Type B pancreatic cell (in vitro differentiated cells): ENCODE results near the gene AACS. TPM values are rescaled to one million over a fixed set of nuclear protein-coding genes. Genes with fewer than 3 reads are reported as not detected.
A peak's percentile ranks its signal among the peaks of the same experiment; 100 is the strongest.
"Not testable (repeated sequence)": the region's sequence is repeated elsewhere in the genome, so short reads cannot be mapped to it uniquely, and the experiment has no call there.

Experiments
- DNase-seq: peaks from one replicate; pipeline ENCODE4 v3.0.0; 2021; ENCODE audit warnings: mixed read lengths; ENCODE audit not compliant: unreplicated experiment; ENCODE audit errors: extremely low spot score
- H3K27ac Mint-ChIP-seq: 2 replicates; pipeline ENCODE4 v1.8.0; 2021; ENCODE audit warnings: mild to moderate bottlenecking, mixed read lengths
- H3K27me3 Mint-ChIP-seq: 2 replicates; pipeline ENCODE4 v1.8.0; 2021; ENCODE audit warnings: mixed read lengths
- H3K36me3 Mint-ChIP-seq: 2 replicates; pipeline ENCODE4 v1.8.0; 2021; ENCODE audit warnings: mixed read lengths
- H3K4me1 Mint-ChIP-seq: one replicate; pipeline ENCODE4 v1.8.0; 2021; ENCODE audit warnings: mixed read lengths; ENCODE audit not compliant: unreplicated experiment
- H3K4me3 Mint-ChIP-seq: 2 replicates; pipeline ENCODE4 v1.8.0; 2021; ENCODE audit warnings: mild to moderate bottlenecking, mixed read lengths
- H3K9me3 Mint-ChIP-seq: 2 replicates; pipeline ENCODE4 v1.8.0; 2021; ENCODE audit warnings: mixed read lengths
- CTCF ChIP-seq: fragments of 200-600 bp; sonication (generic); conservative IDR thresholded peaks from 2 replicates; pipeline ENCODE4 v1.5.0; 2021; ENCODE audit warnings: antibody characterized with exemption, mild to moderate bottlenecking
- total RNA-seq: library from RNA; stranded (reverse); gene quantifications from 2 replicates; pipeline ENCODE4 v1.2.1, GENCODE V29; 2021; ENCODE audit warnings: low replicate concordance

Gene AACS
- total RNA-seq, 1 donor from 2014 or later: 37.1 TPM

GRCh38 chr12:125029761-125030358 is 35.4 kb upstream of the AACS start:
- Mint-ChIP-seq H3K9me3 (peaks cover under 1% of the 10 kb centered on the region), H3K27ac (no peak overlapping the region), H3K4me3 (no peak overlapping the region), H3K27me3 (no peaks in the 10 kb centered on the region), H3K4me1 (peaks cover 3% of the 10 kb centered on the region), H3K36me3 (peaks cover 5% of the 10 kb centered on the region)
- no peak for TF ChIP-seq CTCF
- no peak for DNase-seq

DNA sequence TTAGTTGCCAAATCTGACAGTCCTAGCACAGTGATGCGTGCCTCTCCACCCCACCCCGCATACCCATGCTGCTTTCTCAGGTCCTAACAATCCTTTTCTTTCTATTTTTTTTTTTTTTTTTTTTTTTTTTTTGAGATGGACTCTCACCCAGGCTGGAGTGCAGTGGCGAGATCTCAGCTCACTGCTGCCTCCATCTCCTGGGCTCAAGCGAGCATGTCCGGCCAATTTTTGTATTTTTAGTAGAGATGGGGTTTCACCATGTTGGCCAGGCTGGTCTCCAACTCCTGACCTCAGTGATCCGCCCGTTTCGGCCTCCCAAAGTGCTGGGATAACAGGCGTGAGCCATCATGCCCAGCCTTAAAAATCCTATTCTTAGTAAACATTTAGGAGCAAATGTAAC is 33.8 kb upstream of the AACS start:
- H3K27me3 Mint-ChIP-seq, H3K27ac Mint-ChIP-seq, H3K4me3 Mint-ChIP-seq, DNase-seq, H3K36me3 Mint-ChIP-seq, H3K9me3 Mint-ChIP-seq, H3K4me1 Mint-ChIP-seq: not testable (repeated sequence)

DNA sequence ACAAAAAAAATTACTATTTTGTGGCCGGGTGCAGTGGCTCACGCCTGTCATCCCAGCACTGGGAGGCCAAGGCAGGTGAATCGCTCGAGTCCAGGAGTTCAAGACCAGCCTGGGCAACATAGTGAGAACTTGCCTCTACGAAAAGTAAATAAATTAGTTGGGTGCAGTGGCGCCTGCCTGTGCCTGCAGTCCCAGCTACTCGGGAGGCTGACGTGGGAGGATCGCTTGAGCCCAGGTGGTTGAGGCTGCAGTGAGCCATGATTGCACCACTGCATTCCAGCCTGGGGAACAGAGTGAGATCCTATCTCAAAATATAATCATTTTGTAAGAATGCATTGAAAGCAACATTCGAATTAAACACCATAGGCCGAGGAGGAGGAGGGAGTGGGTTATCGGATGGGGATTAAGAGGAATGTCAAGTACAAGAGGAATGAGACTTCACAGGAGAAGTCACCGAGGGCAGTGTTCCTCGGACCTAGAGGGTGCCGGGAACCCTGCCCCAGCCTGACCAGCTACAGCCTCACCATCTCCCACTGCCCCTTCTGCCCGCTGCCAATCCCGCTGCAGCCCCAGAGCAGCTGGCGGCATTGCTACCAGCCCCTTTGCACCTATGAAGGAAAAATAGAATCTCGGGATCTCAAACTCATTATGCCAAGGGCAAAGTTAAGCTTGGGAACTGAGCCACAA is 32.6 kb upstream of the AACS start:
- no peak overlapping the region for H3K4me3 Mint-ChIP-seq

GRCh38 chr12:125033288-125033687 is 31.9 kb upstream of the AACS start:
- Mint-ChIP-seq H3K27ac (no peak overlapping the region), H3K4me1 (peaks cover 3% of the 10 kb centered on the region), H3K36me3 (peaks cover 1% of the 10 kb centered on the region), H3K9me3 (peaks cover 4% of the 10 kb centered on the region), H3K27me3 (no peaks in the 10 kb centered on the region), H3K4me3 (no peak overlapping the region)
- TF ChIP-seq CTCF: no peak
- DNase-seq: no peak

More for the DNA sequence above, 32.6 kb upstream of the AACS start:
- H3K27ac Mint-ChIP-seq: no peak overlapping the region
- peaks cover 3% of the 10 kb centered on the region for H3K4me1 Mint-ChIP-seq
- no peaks in the 10 kb centered on the region for H3K27me3 Mint-ChIP-seq
- peaks cover 5% of the 10 kb centered on the region for H3K36me3 Mint-ChIP-seq
- no peak for TF ChIP-seq CTCF
- peaks cover 4% of the 10 kb centered on the region for H3K9me3 Mint-ChIP-seq
- DNase-seq: no peak

DNA sequence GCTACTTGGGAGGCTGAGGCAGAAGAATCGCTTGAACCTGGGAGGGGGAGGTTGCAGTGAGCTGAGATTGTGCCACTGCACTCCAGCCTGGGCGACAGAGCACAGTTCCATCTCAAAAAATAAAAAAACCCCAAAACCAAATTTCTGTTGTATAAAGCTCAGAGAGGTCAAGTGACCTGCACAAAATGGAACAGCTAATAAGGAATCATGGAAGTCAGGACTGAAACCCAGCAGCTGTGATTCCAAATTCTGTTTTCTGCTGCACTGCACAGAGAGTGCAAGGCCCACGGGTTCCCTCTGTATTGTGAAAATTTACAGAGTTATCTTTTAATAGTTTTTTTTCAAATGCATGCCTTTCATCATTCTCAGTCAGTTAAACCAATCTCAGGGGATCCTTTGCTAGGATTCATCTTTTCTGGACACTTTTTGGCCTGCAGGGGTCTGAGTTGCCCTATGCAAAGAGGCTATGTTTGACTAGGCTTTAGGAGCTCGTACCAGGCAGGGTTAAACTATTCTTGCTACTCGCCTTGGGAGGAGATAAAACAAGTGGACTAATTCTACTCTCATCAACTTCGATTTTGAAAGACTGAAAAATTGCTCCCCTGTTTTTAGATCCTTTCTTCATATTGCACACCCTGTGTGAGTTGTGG is 26.1 kb upstream of the AACS start:
- Mint-ChIP-seq H3K36me3 (no peaks in the 10 kb centered on the region), H3K9me3 (peaks cover 4% of the 10 kb centered on the region), H3K4me3 (no peak overlapping the region), H3K4me1 (no peaks in the 10 kb centered on the region), H3K27ac (no peak overlapping the region), H3K27me3 (no peaks in the 10 kb centered on the region)
- DNase-seq: no peak
- TF ChIP-seq CTCF: peak; percentile 31

- no peak overlapping the region for H3K27ac Mint-ChIP-seq
- no peaks in the 10 kb centered on the region for H3K4me1 Mint-ChIP-seq
- no peaks in the 10 kb centered on the region for H3K9me3 Mint-ChIP-seq
- peak overlapping the region; percentile 74 for H3K4me3 Mint-ChIP-seq
- no peaks in the 10 kb centered on the region for H3K36me3 Mint-ChIP-seq
- no peak for DNase-seq
- no peaks in the 10 kb centered on the region for H3K27me3 Mint-ChIP-seq
- TF ChIP-seq CTCF: no peak
These were observed 16.2 kb upstream of the AACS start for GRCh38 chr12:125049093-125049458.
